GM20000 (cell line): ENCODE data around the gene ZNF669.

ENCODE experiments used
- DNase-seq: peaks from one replicate; pipeline ENCODE4 v3.0.0; 2012; ENCODE audit warnings: low spot score
- TF ChIP-seq, protein P1 (sequence below): IDR thresholded peaks from 2 replicates; pipeline ENCODE4 v1.5.1; 2012; ENCODE audit warnings: mild to moderate bottlenecking, control low read depth; ENCODE audit errors: extremely low read depth, missing control alignments

The ZNF669 gene

DNA sequence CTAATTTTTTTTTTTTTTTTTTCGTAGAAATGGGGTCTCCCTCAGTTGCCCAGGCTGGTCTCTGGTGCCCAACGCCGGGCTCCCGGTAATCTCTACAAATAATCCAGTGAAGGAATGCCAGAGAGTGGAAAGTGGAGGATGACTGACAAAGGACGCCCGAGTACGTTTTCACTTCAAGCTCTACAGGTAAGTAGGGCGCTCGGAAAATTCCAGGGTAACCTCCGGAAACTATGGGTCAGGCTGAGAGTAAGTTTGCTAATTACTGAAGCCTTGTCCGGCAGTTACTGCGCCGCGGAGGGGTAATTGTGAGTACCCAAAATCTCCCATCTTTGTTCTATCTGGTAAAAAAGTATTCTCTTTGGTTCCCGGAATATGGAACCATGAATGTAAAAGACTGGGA is 1.8 kb upstream of the ZNF669 start:
- TF ChIP-seq, protein P1, sequence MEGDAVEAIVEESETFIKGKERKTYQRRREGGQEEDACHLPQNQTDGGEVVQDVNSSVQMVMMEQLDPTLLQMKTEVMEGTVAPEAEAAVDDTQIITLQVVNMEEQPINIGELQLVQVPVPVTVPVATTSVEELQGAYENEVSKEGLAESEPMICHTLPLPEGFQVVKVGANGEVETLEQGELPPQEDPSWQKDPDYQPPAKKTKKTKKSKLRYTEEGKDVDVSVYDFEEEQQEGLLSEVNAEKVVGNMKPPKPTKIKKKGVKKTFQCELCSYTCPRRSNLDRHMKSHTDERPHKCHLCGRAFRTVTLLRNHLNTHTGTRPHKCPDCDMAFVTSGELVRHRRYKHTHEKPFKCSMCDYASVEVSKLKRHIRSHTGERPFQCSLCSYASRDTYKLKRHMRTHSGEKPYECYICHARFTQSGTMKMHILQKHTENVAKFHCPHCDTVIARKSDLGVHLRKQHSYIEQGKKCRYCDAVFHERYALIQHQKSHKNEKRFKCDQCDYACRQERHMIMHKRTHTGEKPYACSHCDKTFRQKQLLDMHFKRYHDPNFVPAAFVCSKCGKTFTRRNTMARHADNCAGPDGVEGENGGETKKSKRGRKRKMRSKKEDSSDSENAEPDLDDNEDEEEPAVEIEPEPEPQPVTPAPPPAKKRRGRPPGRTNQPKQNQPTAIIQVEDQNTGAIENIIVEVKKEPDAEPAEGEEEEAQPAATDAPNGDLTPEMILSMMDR, result no peak
- DNase-seq, result no peak

DNA sequence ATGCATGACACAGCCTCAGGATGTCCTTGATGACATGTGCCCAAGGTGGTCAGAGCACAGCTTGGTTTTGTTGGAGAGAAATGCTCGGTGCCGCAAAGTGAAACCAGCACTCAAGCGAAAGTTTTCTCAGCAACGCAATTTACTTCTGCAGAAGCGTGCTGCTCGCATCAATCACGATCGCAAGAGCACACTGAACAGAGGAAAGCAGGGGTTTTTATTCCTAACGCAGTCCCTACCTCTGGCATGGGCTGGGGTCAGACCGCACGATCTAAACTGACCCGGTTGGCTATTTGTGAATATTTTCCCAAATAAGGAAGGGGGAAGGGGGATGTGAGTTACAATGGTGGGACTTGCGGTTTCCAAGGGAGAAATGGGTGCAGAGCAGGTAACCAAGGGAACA is 809 bp upstream of the ZNF669 start:
- no peak for DNase-seq
- TF ChIP-seq, protein P1, result no peak

DNA sequence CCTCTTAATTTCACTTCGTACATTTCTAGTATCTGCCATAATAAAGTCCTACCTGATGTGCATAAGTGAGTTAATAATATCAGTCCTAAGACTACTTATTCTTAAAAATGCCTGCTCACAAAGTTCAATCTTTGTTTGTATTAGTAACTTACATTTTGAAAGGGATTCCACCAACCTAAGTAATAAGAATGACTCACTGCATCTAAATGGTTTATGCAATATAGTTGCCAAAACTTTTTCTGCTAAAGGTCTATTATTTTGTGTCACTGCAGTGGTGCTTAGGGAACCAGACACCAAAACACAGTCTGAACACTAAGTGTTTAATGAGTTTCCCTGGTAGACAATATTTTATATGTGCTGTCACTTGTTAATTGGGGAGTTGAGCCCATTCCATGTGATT is 1.8 kb downstream of the ZNF669 start:
- DNase-seq, result no peak

GRCh38 chr1:247100676-247101279 is 3.4 kb downstream of the ZNF669 start:
- DNase-seq, result no peak
- TF ChIP-seq, protein P1, result no peak

More for the DNA sequence above, 1.8 kb downstream of the ZNF669 start:
- TF ChIP-seq, protein P1, result no peak

DNA sequence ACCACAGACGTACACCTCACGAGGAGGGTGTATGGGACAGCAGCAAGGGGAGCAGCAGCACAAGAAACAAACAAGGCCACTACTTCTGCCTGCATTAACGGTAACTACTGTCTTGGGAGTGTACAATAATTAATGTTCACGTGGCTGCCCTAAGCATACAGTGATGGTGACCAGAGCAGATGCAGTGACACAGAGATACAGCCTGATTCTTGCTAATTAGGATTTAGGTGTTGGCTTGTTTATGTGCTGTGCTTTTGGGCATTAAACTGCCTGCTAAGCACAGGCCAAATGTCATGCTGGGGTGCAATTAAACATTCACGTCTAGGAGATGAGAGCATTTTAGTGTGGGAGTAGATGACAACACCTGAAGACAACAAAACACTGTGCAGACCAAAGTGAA is 7.2 kb downstream of the ZNF669 start:
- no peak for DNase-seq
- TF ChIP-seq, protein P1, result no peak

- DNase-seq, result no peak
Observed at GRCh38 chr1:247096544-247096943, 7.6 kb downstream of the ZNF669 start.

DNA sequence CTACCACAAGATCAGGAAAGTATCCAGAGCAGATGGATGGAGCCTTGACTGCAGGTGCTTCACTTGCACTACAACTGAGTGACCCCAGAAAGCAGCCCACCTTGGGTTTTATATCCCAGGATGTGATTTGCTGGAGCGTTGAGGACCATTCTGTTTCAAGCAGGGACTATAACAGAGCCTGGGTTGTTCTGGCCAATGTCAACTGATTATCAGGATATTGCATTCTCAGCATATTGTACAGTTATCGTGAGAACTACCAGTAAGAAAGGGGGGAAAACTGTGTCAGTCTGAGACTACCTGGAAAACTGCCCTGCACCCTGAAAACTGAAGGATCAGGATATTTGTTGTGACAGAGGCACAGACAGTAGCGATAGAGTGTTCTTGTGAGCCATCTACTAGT is 8.0 kb downstream of the ZNF669 start:
- TF ChIP-seq, protein P1, result no peak
- DNase-seq, result no peak

More at GRCh38 chr1:247096544-247096943, 7.6 kb downstream of the ZNF669 start:
- TF ChIP-seq, protein P1, result no peak
